ENCODE results near the gene IL1RAPL1.

The IL1RAPL1 gene

GRCh38 chrX:29867971-29868370 is 1280.7 kb downstream of the IL1RAPL1 start:
- Mint-ChIP-seq H3K4me3 (no peak overlapping the region), H3K27ac (no peak overlapping the region), H3K9me3 (no peaks in the 10 kb centered on the region), H3K36me3 (no peaks in the 10 kb centered on the region), H3K27me3 (no peaks in the 10 kb centered on the region), H3K4me1 (no peaks in the 10 kb centered on the region)
- ATAC-seq: no peak

DNA sequence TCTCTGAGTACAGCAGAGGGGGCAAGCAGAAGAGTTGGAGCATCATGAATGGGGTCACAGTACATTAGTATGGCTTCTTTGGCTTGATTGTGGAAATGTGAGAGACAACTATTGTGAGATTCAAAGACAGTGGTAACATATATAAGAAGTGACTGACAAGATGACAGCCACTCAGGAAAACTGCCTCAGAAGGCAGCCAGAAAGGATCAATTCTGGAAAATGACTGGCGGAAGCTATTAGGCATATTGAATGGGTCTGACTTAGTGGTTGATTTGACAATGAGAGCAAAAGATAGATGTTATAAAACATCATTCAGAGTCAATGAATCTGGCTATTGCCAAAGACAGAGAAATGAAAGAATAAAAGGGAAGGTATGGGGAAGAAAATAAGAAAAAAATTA is 1282.6 kb downstream of the IL1RAPL1 start:
- H3K27me3 Mint-ChIP-seq: no peaks in the 10 kb centered on the region
- H3K36me3 Mint-ChIP-seq: no peaks in the 10 kb centered on the region
- H3K27ac Mint-ChIP-seq: no peak overlapping the region
- H3K9me3 Mint-ChIP-seq: no peaks in the 10 kb centered on the region
- no peak for ATAC-seq
- H3K4me3 Mint-ChIP-seq: no peak overlapping the region
- H3K4me1 Mint-ChIP-seq: no peaks in the 10 kb centered on the region

DNA sequence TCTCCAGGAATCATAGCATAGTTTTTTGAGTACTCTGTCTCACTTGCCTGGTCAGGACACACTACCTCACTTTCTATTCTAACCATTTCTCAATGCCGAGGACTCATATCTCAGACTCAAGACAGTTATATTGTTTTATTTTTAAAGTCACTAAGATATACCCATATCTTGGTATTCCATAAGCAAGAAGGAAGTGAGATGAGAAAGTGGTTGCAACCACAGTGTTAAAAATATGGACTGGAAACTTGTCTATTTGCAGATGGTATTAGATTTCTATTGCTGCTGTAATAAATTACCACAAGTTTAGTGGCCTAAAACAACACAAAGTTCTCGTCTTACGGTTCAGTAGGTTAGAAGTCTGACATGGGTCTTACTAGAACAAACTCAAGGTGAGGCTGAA is 1283.4 kb downstream of the IL1RAPL1 start:
- ATAC-seq: no peak
- H3K27me3 Mint-ChIP-seq: no peaks in the 10 kb centered on the region

GRCh38 chrX:29872831-29873230 is 1285.6 kb downstream of the IL1RAPL1 start:
- no peaks in the 10 kb centered on the region for H3K36me3 Mint-ChIP-seq
- no peaks in the 10 kb centered on the region for H3K4me1 Mint-ChIP-seq
- no peak overlapping the region for H3K4me3 Mint-ChIP-seq
- H3K27ac Mint-ChIP-seq: no peak overlapping the region
- H3K9me3 Mint-ChIP-seq: no peaks in the 10 kb centered on the region
- H3K27me3 Mint-ChIP-seq: no peaks in the 10 kb centered on the region
- no peak for ATAC-seq

More for the DNA sequence above, 1283.4 kb downstream of the IL1RAPL1 start:
- Mint-ChIP-seq H3K4me1 (no peaks in the 10 kb centered on the region), H3K4me3 (no peak overlapping the region), H3K36me3 (no peaks in the 10 kb centered on the region), H3K27ac (no peak overlapping the region), H3K9me3 (no peaks in the 10 kb centered on the region)

DNA sequence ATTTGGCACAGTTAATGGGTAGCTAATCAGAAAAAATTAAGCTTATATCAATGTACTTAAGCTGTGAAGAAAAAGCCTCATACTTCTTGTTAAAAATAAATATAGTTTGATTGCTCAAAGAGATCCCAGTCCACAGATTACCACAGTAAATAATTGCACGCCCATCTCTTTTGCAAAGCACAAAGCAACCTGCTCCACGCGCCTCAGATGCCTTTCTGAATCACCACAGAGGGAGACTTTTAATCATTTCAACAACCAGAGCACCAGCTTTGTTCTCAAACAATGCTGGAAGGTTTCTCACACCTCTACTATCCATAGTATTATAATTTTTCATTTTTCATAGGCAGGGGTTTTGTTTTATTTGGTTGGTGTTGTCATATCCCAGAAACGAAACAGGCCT is 1289.5 kb downstream of the IL1RAPL1 start:
- Mint-ChIP-seq H3K27me3 (no peaks in the 10 kb centered on the region), H3K9me3 (no peaks in the 10 kb centered on the region), H3K27ac (no peak overlapping the region), H3K4me1 (no peaks in the 10 kb centered on the region), H3K4me3 (no peak overlapping the region), H3K36me3 (no peaks in the 10 kb centered on the region)
- ATAC-seq: no peak

DNA sequence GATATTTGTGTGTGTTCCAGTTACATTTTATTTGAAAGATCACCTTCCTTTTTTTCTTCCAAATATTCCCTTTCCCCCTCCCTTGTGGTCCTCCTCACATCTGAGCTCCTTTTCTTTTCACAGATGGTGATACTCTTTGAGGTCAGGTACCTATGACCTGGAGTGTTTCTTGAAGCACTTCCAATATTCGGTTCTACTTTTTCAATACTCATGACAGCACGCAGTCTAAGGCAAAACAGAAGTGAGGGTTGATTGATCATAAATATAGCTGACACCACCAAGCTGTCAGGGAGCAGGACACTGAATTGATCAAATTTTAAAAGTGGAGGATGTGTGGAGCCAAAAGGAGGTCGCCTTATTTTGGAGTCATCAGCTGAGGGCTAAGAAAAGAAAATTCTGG is 1293.7 kb downstream of the IL1RAPL1 start:
- H3K36me3 Mint-ChIP-seq: no peaks in the 10 kb centered on the region
- H3K27ac Mint-ChIP-seq: no peak overlapping the region
- ATAC-seq: no peak
- H3K27me3 Mint-ChIP-seq: no peaks in the 10 kb centered on the region
- no peaks in the 10 kb centered on the region for H3K4me1 Mint-ChIP-seq
- H3K9me3 Mint-ChIP-seq: peaks cover 3% of the 10 kb centered on the region
- H3K4me3 Mint-ChIP-seq: no peak overlapping the region

- Mint-ChIP-seq H3K36me3 (no peaks in the 10 kb centered on the region), H3K4me1 (no peaks in the 10 kb centered on the region), H3K27ac (no peak overlapping the region), H3K4me3 (no peak overlapping the region), H3K9me3 (no peaks in the 10 kb centered on the region), H3K27me3 (no peaks in the 10 kb centered on the region)
- ATAC-seq: no peak
Observed at GRCh38 chrX:29890004-29890403, 1302.8 kb downstream of the IL1RAPL1 start.

- H3K4me1 Mint-ChIP-seq: no peaks in the 10 kb centered on the region
- H3K36me3 Mint-ChIP-seq: no peaks in the 10 kb centered on the region
- ATAC-seq: no peak
- no peak overlapping the region for H3K4me3 Mint-ChIP-seq
- H3K27ac Mint-ChIP-seq: no peak overlapping the region
- H3K27me3 Mint-ChIP-seq: no peaks in the 10 kb centered on the region
- no peaks in the 10 kb centered on the region for H3K9me3 Mint-ChIP-seq
Observed at GRCh38 chrX:29890646-29891200, 1303.5 kb downstream of the IL1RAPL1 start.

DNA sequence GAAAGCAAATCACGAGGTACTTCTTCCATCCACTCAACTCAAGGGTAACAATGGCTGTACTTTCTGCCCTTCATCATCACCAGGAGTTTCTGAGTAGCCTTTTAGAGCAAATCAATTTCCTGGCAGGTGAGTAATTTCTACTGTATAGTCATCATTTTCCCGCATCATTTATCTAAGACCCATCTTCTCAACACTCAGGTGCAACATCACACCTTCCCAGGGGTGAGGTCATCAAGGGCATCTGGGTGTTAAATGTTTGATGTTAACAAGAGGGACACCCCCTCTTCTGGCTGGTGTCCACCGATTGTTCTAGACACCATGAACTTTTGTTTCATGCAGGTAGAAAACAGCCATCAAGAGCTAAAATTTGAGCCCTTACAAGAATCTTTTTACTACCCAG is 1314.8 kb downstream of the IL1RAPL1 start:
- no peaks in the 10 kb centered on the region for H3K4me1 Mint-ChIP-seq
- H3K9me3 Mint-ChIP-seq: no peaks in the 10 kb centered on the region
- no peak overlapping the region for H3K4me3 Mint-ChIP-seq
- H3K27me3 Mint-ChIP-seq: no peaks in the 10 kb centered on the region
- no peak for ATAC-seq
- no peaks in the 10 kb centered on the region for H3K36me3 Mint-ChIP-seq
- H3K27ac Mint-ChIP-seq: no peak overlapping the region

DNA sequence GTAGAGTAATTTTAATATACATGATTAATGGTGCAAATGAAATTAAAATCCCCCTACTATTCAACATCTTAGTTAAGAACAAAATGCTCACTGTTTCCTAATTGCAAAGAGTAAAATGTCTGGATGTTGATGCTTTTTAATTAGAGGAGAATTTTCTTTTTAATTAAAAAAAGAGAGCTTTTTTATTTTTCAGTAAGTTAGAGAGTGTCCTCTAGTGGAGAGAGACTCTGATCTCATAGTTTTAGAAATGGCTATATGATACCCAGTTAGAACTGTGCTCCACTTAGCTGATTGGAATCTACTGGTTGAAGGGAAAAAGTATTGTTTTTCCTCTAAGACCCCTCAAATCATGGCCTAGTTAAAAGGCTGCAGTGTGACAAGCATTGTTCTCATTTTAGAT is 1316.1 kb downstream of the IL1RAPL1 start:
- H3K4me3 Mint-ChIP-seq: no peak overlapping the region
- H3K27ac Mint-ChIP-seq: no peak overlapping the region
- ATAC-seq: no peak
- H3K9me3 Mint-ChIP-seq: no peaks in the 10 kb centered on the region
- H3K27me3 Mint-ChIP-seq: no peaks in the 10 kb centered on the region
- H3K4me1 Mint-ChIP-seq: no peaks in the 10 kb centered on the region
- no peaks in the 10 kb centered on the region for H3K36me3 Mint-ChIP-seq

GRCh38 chrX:29911673-29912072 is 1324.4 kb downstream of the IL1RAPL1 start:
- ATAC-seq: no peak
- Mint-ChIP-seq H3K4me1 (no peaks in the 10 kb centered on the region), H3K27ac (no peak overlapping the region)

DNA sequence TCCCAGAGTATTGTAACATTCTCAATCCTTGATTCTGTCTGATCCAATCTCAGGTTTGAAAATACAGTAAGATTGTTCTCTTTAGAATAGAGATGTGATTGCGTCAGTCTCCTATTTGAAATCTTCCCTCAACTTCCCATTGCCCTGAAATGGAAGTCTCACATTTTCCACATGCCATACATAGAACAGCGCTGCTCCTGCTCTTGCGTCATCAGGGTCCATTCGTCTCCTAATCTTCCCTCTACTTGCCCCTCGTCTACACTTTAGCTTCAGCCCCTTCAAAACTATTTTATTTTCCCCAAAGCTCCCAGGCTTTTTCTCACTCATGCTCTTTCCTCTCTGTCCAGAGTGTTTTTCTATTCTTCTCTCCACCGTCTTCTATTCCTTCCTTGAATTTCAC is 1326.4 kb downstream of the IL1RAPL1 start:
- H3K27ac Mint-ChIP-seq: no peak overlapping the region
- ATAC-seq: no peak

More at GRCh38 chrX:29911673-29912072, 1324.4 kb downstream of the IL1RAPL1 start:
- Mint-ChIP-seq H3K4me3 (no peak overlapping the region), H3K36me3 (no peaks in the 10 kb centered on the region), H3K9me3 (no peaks in the 10 kb centered on the region), H3K27me3 (no peaks in the 10 kb centered on the region)

GRCh38 chrX:29922607-29923006 is 1335.4 kb downstream of the IL1RAPL1 start:
- no peaks in the 10 kb centered on the region for H3K27me3 Mint-ChIP-seq
- H3K36me3 Mint-ChIP-seq: no peaks in the 10 kb centered on the region
- no peak overlapping the region for H3K4me3 Mint-ChIP-seq
- H3K27ac Mint-ChIP-seq: no peak overlapping the region
- H3K9me3 Mint-ChIP-seq: no peaks in the 10 kb centered on the region
- ATAC-seq: no peak
- H3K4me1 Mint-ChIP-seq: no peaks in the 10 kb centered on the region

More for the DNA sequence above, 1326.4 kb downstream of the IL1RAPL1 start:
- Mint-ChIP-seq H3K36me3 (no peaks in the 10 kb centered on the region), H3K9me3 (no peaks in the 10 kb centered on the region), H3K27me3 (no peaks in the 10 kb centered on the region), H3K4me1 (no peaks in the 10 kb centered on the region), H3K4me3 (no peak overlapping the region)

GRCh38 chrX:29926056-29926455 is 1338.8 kb downstream of the IL1RAPL1 start:
- Mint-ChIP-seq H3K27me3 (no peaks in the 10 kb centered on the region), H3K36me3 (no peaks in the 10 kb centered on the region), H3K27ac (no peak overlapping the region), H3K4me3 (no peak overlapping the region), H3K4me1 (no peaks in the 10 kb centered on the region), H3K9me3 (no peaks in the 10 kb centered on the region)
- ATAC-seq: no peak

DNA sequence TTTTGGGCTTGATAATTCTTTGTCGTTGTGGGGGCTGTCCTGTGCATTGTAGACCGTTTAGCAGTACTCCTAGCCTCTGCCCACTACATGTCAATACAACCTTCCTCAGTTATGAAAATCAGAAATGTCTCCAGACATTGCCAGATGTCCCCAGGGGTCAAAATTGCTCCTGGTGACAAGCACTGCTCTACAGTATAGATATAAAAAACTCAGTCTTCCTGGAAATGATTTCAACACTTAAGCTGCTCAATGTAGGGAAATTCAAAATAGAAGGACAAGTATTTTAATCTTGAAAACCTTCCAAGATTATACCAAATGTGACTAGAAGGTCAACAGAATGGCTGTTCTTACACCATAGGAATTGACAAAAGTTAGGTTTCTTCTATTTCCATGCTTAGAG is 1339.4 kb downstream of the IL1RAPL1 start:
- Mint-ChIP-seq H3K4me1 (no peaks in the 10 kb centered on the region), H3K9me3 (no peaks in the 10 kb centered on the region), H3K27me3 (no peaks in the 10 kb centered on the region), H3K36me3 (no peaks in the 10 kb centered on the region), H3K27ac (no peak overlapping the region), H3K4me3 (no peak overlapping the region)
- ATAC-seq: no peak

DNA sequence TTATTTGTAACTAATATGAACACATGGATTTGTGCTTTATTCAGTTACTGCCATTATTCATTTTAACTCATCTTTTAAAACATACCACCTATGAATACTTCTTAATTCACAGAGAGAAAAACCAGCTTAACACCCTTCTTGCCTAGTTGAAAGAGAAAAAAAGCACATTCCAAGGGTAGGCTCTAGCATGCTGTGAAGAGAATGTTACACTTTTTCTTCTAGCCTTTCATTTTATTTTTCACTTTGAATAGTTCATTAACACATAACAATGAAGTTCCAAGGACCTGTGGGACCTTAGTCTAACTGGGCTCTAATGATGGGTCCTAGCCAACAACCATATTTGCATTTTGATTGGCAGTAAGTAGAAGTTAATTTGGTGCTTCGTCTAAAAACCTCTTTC is 1348.2 kb downstream of the IL1RAPL1 start:
- Mint-ChIP-seq H3K4me1 (no peaks in the 10 kb centered on the region), H3K36me3 (no peaks in the 10 kb centered on the region), H3K27me3 (no peaks in the 10 kb centered on the region), H3K27ac (no peak overlapping the region), H3K9me3 (no peaks in the 10 kb centered on the region), H3K4me3 (no peak overlapping the region)
- ATAC-seq: no peak

- no peak overlapping the region for H3K4me3 Mint-ChIP-seq
- no peaks in the 10 kb centered on the region for H3K27me3 Mint-ChIP-seq
- no peak overlapping the region for H3K27ac Mint-ChIP-seq
- H3K4me1 Mint-ChIP-seq: no peaks in the 10 kb centered on the region
- H3K36me3 Mint-ChIP-seq: no peaks in the 10 kb centered on the region
- no peaks in the 10 kb centered on the region for H3K9me3 Mint-ChIP-seq
- no peak for ATAC-seq
Observed at GRCh38 chrX:29940750-29941149, 1353.5 kb downstream of the IL1RAPL1 start.

Data from stimulated activated memory B cell treated with anti-CD40 and anti-IgM and Interleukin-4, amounts not matched to agents 10 μg/mL and 1 μg/mL and 100 μg/mL, for 72 hours (primary cell).